HG03571 (cell line): ENCODE results near the gene RAB37.
A peak's percentile ranks its signal among the peaks of the same experiment; 100 is the strongest.

Source experiments
- ATAC-seq: cut with Tn5 transposase; IDR thresholded peaks from one replicate; pipeline ENCODE4 v1.9.1; 2021; ENCODE audit not compliant: unreplicated experiment

RAB37 gene

GRCh38 chr17:74744714-74745547 is 7.9 kb downstream of the RAB37 start:
- no peak for ATAC-seq

GRCh38 chr17:74745548-74746177 is 8.6 kb downstream of the RAB37 start:
- no peak for ATAC-seq

- ATAC-seq, result no peak
Measured at GRCh38 chr17:74746376-74746775, 9.3 kb downstream of the RAB37 start.

DNA sequence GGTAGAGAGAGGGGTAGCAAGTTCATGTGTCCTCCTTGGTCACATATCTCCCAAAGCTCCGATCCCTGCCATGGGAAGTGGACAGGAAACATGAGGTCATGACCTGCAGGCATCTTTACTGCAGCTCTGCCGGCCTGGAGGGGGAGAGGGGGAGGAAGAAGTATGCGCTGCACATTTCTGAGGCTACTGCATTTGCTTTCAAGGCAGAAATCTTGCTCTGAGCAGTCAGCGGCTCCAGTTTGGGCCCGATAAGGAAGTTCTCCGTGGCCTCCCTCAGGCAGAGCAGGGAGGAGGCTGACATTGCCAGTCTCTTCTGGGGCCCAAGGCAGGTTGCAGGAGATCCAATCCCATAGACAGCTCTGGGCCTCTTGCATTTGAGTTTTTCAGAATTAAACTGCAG is 9.9 kb downstream of the RAB37 start:
- no peak for ATAC-seq

DNA sequence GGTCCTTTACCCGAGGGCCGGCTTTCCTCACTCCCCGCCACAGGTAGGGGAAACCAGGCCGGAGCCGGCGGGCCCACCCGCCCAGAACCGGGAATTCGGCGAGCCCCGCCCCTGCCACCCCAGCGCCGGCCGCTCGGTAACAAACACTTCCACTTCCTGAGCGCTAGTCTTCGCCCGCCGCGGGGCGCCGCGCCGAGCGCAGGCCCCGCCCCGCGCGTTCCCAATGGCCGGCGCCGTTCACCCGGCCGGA is 11.1 kb downstream of the RAB37 start:
- no peak for ATAC-seq

DNA sequence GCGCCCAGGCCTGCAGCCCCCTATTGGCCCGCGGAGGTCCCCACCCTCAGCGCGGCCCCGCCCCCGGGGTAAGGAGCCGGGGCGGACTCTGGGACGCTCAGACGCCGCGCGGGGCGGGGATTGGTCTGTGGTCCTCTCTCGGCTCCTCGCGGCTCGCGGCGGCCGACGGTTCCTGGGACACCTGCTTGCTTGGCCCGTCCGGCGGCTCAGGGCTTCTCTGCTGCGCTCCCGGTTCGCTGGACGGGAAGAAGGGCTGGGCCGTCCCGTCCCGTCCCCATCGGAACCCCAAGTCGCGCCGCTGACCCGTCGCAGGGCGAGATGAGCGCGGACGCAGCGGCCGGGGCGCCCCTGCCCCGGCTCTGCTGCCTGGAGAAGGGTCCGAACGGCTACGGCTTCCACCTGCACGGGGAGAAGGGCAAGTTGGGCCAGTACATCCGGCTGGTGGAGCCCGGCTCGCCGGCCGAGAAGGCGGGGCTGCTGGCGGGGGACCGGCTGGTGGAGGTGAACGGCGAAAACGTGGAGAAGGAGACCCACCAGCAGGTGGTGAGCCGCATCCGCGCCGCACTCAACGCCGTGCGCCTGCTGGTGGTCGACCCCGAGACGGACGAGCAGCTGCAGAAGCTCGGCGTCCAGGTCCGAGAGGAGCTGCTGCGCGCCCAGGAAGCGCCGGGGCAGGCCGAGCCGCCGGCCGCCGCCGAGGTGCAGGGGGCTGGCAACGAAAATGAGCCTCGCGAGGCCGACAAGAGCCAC is 11.6 kb downstream of the RAB37 start, which contains the start of gene NHERF1:
Gene NHERF1, plus strand, starts transcription at position 100 of the 750 bp plus-strand sequence. Its CDS starts 219 bp downstream, at position 319.
- peak; percentile 84 for ATAC-seq

DNA sequence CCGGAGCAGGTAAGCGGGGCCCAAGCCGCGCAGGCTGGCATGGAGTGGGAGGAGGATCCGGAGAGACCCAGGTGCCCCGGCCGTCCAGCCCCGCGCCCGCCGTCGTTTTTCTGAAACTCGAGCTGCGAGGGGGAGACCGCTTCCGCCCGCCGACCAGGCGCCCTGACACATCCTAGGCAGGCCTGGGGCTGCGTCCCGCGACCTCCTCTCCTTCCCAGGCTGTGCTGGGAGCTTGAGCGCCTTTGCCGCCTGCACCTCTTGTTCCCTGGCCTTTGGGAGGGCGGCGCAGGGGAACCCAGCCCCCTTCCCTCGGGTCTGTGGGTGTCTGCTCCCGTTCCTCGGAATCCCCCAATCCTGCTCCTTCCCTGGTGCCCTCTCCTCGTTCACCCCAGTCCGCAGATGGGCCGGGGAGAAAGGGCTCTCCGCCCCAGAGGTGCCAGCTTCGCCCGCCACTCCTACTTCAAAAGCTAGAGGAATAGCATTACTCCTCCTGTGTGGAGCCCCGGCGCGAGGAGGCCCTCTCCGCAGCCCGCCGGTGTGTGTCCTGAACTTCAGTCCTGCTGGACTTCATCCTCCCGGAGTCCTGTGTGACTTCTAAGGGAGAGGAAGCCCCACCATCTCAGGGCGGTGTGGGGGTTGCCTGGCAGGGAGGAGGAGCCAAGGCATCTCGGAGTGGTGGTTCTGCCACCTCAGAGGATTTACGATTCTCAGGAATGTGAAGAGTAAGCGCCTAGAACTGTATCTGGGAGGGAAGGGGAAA is 12.4 kb downstream of the RAB37 start:
- ATAC-seq, result peak; percentile 6

- no peak for ATAC-seq
Measured at GRCh38 chr17:74750039-74750326, 12.9 kb downstream of the RAB37 start.

- ATAC-seq, result no peak
Measured at GRCh38 chr17:74750327-74751069, 13.4 kb downstream of the RAB37 start.

DNA sequence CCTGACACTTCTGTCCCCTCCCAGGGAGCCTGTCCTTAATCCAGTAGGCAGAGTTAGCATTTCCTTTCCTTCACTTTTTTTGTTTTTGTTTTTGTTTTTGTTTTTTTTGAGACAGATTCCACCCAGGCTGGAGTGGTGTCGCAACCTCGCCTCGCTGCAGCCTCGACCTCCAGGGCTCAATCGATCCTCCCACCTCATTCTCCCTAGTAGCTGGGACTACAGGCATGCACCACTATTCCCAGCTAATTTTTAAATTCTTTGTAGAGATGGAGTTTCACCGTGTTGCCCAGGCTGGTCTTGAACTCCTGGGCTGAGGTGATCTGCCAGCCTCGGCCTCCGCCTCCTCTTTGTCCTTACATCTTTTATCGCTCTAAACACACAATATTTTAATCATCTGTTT is 15.4 kb downstream of the RAB37 start:
- no peak for ATAC-seq

DNA sequence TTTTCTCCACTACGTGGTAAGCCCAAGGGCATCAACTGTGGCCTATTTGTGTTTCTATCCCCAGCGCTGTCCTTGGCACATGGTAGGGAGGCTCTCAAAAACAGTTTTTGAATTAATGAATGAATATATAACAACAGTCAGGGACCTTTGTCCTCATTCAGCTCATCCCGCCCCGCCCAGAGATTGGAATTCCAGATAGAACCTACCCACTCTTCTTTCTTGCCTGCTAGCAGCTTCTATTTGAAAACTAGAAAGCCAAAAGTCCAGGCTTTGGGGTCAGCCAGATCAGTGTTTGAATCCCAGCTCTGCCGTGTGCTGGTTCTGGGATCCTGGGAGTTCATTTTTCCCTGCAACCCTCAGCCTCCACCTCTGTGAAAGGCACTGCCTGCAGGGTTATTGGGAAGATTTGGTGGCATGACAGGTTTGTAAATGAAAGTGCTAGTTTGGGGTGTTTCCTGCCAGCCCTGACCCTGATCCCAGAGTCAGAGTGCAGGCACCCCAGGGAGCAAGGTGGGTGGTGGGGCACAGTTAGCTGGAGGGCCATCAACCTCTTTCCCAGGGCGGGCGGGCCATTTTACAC is 15.9 kb downstream of the RAB37 start:
- no peak for ATAC-seq

DNA sequence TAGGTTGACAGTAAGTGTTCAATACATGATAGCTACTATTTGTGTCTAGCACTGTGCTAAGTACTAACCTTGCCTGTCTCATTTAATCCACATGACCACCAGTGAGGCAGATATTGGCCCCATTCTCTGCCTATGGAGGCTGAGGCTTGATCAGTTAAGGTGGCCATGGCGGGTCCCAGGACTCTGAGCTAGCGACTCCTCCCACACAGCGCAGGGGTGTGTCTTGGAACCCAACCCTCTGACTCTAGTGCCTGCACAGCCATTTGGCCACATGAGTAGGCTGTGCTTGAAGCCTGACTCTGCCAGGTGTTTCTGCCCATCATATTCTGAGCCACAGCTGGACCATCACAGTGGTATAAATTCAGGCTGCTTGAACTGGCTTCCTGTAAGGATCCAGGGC is 17.8 kb downstream of the RAB37 start:
- ATAC-seq, result no peak

- ATAC-seq, result no peak
Measured at GRCh38 chr17:74755533-74755932, 18.5 kb downstream of the RAB37 start.

- ATAC-seq, result no peak
Measured at GRCh38 chr17:74756891-74757290, 19.8 kb downstream of the RAB37 start.

- ATAC-seq, result no peak
Measured at GRCh38 chr17:74757502-74757901, 20.4 kb downstream of the RAB37 start.

- ATAC-seq, result no peak
Measured at GRCh38 chr17:74757931-74758847, 21.1 kb downstream of the RAB37 start.

GRCh38 chr17:74758848-74759168 is 21.8 kb downstream of the RAB37 start:
- no peak for ATAC-seq

- peak; percentile 83 for ATAC-seq
Measured at GRCh38 chr17:74759243-74759801, 22.3 kb downstream of the RAB37 start.

DNA sequence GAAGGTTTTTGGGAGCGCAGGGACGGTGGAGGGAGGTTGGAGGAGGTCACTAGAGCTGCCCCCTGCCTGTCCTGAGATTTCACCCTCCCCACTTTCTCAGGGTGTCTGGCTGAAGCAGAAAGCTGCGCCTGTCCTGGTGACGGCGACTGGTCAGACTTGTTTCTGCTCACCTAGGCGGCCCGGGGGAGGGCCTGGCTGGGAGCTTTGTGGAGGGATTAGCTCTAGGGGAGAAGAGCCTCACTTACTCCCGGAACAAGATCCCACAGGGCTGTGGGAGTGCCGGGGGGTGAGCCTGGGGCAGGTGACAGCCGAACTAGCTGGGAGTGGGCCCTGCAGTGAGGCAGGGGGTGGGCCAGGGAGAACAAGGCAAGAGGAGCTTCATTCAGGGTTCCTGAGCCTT is 22.9 kb downstream of the RAB37 start:
- no peak for ATAC-seq
